Measurements from ENCODE around the gene RPS3. TPM values are rescaled to one million over a fixed set of nuclear protein-coding genes. Genes with fewer than 3 reads are reported as not detected.

RPS3 gene
- total and polyA plus RNA-seq, 2 of the 13 experiments (the other 11 are each of a cell fraction or from before 2014, with no cell fraction given) = 2,143 to 3,616 TPM

GRCh38 chr11:75349521-75350116 lies 49.7 kb upstream of the RPS3 start (continued):
- TF ChIP-seq GATAD2A (CRISPR knock-in tag; IDR thresholded peaks at IDR 0.05) (peak; percentile 53), ZNF101 (CRISPR knock-in tag; IDR thresholded peaks at IDR 0.05; ENCODE audit: borderline replicate concordance, low read depth) (no peak), NAIF1 (CRISPR knock-in tag; IDR thresholded peaks at IDR 0.05; ENCODE audit: borderline replicate concordance) (0 out of 2 replicates have a peak, but pooled peaks have one; percentile 41), PHF20 (CRISPR knock-in tag; IDR thresholded peaks at IDR 0.05) (no peak), POLR2G (IDR thresholded peaks at IDR 0.05; ENCODE audit: low read depth, low read length) (no peak), TFDP1 (CRISPR knock-in tag; IDR thresholded peaks at IDR 0.05; ENCODE audit: borderline replicate concordance) (no peak), ZNF44 (CRISPR knock-in tag; IDR thresholded peaks at IDR 0.05) (no peak), ZNF781 (CRISPR knock-in tag; IDR thresholded peaks at IDR 0.05; ENCODE audit: borderline replicate concordance, not compliant biosample characterization) (no peak), CBX5 (CRISPR knock-in tag; IDR thresholded peaks at IDR 0.05; ENCODE audit: borderline replicate concordance) (no peak), ZNF329 (CRISPR knock-in tag; IDR thresholded peaks at IDR 0.05; ENCODE audit: low read depth) (no peak), PAX8 (CRISPR knock-in tag; IDR thresholded peaks at IDR 0.05; ENCODE audit: borderline replicate concordance) (no peak), MIER3 (CRISPR knock-in tag; IDR thresholded peaks at IDR 0.05; ENCODE audit: borderline replicate concordance) (no peak), NFKB2 (CRISPR knock-in tag; IDR thresholded peaks at IDR 0.05; ENCODE audit: borderline replicate concordance) (peak; percentile 52; the same call in 1 of the 2 replicates)
- TF ChIP-seq, protein P1, sequence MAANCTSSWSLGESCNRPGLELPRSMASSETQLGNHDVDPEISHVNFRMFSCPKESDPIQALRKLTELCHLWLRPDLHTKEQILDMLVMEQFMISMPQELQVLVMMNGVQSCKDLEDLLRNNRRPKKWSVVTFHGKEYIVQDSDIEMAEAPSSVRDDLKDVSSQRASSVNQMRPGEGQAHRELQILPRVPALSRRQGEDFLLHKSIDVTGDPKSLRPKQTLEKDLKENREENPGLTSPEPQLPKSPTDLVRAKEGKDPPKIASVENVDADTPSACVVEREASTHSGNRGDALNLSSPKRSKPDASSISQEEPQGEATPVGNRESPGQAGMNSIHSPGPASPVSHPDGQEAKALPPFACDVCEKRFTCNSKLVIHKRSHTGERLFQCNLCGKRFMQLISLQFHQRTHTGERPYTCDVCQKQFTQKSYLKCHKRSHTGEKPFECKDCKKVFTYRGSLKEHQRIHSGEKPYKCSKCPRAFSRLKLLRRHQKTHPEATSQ (CRISPR knock-in tag; IDR thresholded peaks at IDR 0.05; ENCODE audit: borderline replicate concordance) = no peak
- TF ChIP-seq, protein P2, sequence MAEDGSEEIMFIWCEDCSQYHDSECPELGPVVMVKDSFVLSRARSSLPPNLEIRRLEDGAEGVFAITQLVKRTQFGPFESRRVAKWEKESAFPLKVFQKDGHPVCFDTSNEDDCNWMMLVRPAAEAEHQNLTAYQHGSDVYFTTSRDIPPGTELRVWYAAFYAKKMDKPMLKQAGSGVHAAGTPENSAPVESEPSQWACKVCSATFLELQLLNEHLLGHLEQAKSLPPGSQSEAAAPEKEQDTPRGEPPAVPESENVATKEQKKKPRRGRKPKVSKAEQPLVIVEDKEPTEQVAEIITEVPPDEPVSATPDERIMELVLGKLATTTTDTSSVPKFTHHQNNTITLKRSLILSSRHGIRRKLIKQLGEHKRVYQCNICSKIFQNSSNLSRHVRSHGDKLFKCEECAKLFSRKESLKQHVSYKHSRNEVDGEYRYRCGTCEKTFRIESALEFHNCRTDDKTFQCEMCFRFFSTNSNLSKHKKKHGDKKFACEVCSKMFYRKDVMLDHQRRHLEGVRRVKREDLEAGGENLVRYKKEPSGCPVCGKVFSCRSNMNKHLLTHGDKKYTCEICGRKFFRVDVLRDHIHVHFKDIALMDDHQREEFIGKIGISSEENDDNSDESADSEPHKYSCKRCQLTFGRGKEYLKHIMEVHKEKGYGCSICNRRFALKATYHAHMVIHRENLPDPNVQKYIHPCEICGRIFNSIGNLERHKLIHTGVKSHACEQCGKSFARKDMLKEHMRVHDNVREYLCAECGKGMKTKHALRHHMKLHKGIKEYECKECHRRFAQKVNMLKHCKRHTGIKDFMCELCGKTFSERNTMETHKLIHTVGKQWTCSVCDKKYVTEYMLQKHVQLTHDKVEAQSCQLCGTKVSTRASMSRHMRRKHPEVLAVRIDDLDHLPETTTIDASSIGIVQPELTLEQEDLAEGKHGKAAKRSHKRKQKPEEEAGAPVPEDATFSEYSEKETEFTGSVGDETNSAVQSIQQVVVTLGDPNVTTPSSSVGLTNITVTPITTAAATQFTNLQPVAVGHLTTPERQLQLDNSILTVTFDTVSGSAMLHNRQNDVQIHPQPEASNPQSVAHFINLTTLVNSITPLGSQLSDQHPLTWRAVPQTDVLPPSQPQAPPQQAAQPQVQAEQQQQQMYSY (CRISPR knock-in tag; IDR thresholded peaks at IDR 0.05) = no peak
- TF ChIP-seq, protein P3, sequence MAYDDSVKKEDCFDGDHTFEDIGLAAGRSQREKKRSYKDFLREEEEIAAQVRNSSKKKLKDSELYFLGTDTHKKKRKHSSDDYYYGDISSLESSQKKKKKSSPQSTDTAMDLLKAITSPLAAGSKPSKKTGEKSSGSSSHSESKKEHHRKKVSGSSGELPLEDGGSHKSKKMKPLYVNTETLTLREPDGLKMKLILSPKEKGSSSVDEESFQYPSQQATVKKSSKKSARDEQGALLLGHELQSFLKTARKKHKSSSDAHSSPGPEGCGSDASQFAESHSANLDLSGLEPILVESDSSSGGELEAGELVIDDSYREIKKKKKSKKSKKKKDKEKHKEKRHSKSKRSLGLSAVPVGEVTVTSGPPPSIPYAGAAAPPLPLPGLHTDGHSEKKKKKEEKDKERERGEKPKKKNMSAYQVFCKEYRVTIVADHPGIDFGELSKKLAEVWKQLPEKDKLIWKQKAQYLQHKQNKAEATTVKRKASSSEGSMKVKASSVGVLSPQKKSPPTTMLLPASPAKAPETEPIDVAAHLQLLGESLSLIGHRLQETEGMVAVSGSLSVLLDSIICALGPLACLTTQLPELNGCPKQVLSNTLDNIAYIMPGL (CRISPR knock-in tag; IDR thresholded peaks at IDR 0.05; ENCODE audit: borderline replicate concordance in 1 of 2, low read depth in 1 of 2) = no peak
- TF ChIP-seq, protein P4, sequence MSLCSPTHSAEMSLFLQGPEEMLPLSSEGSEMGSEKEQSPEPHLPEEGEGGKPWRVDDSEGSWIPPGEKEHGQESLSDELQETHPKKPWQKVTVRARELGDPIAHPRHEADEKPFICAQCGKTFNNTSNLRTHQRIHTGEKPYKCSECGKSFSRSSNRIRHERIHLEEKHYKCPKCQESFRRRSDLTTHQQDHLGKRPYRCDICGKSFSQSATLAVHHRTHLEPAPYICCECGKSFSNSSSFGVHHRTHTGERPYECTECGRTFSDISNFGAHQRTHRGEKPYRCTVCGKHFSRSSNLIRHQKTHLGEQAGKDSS (CRISPR knock-in tag; IDR thresholded peaks at IDR 0.05; ENCODE audit: borderline replicate concordance, low read depth) = no peak
- TF ChIP-seq, protein P5, sequence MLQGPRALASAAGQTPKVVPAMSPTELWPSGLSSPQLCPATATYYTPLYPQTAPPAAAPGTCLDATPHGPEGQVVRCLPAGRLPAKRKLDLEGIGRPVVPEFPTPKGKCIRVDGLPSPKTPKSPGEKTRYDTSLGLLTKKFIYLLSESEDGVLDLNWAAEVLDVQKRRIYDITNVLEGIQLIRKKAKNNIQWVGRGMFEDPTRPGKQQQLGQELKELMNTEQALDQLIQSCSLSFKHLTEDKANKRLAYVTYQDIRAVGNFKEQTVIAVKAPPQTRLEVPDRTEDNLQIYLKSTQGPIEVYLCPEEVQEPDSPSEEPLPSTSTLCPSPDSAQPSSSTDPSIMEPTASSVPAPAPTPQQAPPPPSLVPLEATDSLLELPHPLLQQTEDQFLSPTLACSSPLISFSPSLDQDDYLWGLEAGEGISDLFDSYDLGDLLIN (CRISPR knock-in tag; IDR thresholded peaks at IDR 0.05; ENCODE audit: borderline replicate concordance) = no peak

All from HepG2 (cell line).